ENCODE measurements around the gene SPAST. TPM values are rescaled to one million over a fixed set of nuclear protein-coding genes. Genes with fewer than 3 reads are reported as not detected.
A peak's percentile ranks its signal among the peaks of the same experiment; 100 is the strongest.
"Not testable (repeated sequence)": the region's sequence is repeated elsewhere in the genome, so short reads cannot be mapped to it uniquely, and the experiment has no call there.

The SPAST gene
- total RNA-seq, 1 experiment from 2014 or later, result 18.5 TPM

DNA sequence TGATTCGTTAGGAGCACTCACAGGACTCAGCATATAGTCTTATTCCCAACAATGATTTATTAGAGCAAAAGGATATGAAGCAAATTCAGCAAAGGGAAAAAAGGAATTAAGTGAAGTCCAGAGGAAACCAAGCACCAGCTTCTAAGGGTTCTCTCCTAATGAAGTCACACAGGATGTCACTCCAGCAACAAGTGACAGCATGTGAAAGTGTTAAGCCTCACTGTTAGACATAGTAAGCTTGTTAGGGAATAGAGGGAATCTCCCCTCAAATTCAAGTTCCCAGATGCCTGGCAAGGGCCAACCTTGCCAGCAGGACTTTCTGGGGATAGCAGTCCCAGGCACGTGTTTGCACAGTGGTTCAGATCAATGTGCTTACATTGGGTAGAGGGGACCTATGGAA, 97.9 kb downstream of the SPAST start:
- TF ChIP-seq, protein P1, sequence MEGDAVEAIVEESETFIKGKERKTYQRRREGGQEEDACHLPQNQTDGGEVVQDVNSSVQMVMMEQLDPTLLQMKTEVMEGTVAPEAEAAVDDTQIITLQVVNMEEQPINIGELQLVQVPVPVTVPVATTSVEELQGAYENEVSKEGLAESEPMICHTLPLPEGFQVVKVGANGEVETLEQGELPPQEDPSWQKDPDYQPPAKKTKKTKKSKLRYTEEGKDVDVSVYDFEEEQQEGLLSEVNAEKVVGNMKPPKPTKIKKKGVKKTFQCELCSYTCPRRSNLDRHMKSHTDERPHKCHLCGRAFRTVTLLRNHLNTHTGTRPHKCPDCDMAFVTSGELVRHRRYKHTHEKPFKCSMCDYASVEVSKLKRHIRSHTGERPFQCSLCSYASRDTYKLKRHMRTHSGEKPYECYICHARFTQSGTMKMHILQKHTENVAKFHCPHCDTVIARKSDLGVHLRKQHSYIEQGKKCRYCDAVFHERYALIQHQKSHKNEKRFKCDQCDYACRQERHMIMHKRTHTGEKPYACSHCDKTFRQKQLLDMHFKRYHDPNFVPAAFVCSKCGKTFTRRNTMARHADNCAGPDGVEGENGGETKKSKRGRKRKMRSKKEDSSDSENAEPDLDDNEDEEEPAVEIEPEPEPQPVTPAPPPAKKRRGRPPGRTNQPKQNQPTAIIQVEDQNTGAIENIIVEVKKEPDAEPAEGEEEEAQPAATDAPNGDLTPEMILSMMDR (IDR thresholded peaks at IDR 0.05; ENCODE audit: unreplicated experiment), result no peak
- Mint-ChIP-seq H3K4me1 (ENCODE audit: low read depth, unreplicated experiment) (peaks cover 5% of the 10 kb centered on the region), H3K36me3 (ENCODE audit: insufficient read depth, unreplicated experiment) (peaks cover 26% of the 10 kb centered on the region), H3K9me3 (ENCODE audit: low read depth, unreplicated experiment) (peaks cover 2% of the 10 kb centered on the region), H3K4me3 (ENCODE audit: low read depth, unreplicated experiment) (no peak overlapping the region), H3K27me3 (ENCODE audit: unreplicated experiment) (no peaks in the 10 kb centered on the region), H3K27ac (ENCODE audit: unreplicated experiment) (no peak overlapping the region)
- BruUV-seq (replicated peaks), result no TSS peak
- no peak for DNase-seq
- CTCF ChIA-PET, result no interaction called here
- intact Hi-C loops (cut with micrococcal nuclease; ENCODE audit: unreplicated experiment), result no loop called here

DNA sequence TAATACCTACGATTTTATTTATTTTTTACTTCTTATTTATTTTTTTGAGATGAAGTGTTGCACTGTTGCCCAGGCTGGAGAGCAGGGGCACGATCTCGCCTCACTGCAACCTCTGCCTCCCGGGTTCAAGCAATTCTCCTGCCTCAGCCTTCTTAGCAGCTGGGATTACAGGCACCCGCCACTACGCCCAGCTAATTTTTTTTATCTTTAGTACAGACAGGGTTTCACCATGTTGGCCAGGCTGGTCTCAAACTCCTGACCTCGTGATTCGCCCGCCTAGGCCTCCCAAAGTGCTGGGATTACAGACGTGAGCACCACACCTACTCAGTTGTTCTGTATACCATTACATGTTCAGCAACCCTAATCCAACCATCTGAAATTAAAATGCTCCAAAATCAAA, 100.9 kb downstream of the SPAST start:
- H3K27me3 Mint-ChIP-seq (ENCODE audit: unreplicated experiment); CTCF ChIA-PET; DNase-seq; intact Hi-C loops (cut with micrococcal nuclease; ENCODE audit: unreplicated experiment); H3K9me3 Mint-ChIP-seq (ENCODE audit: low read depth, unreplicated experiment); BruUV-seq (replicated peaks): not testable (repeated sequence)
- peak overlapping the region; percentile 99 for H3K27ac Mint-ChIP-seq (ENCODE audit: unreplicated experiment)
- H3K36me3 Mint-ChIP-seq (ENCODE audit: insufficient read depth, unreplicated experiment), result peaks cover 31% of the 10 kb centered on the region
- H3K4me1 Mint-ChIP-seq (ENCODE audit: low read depth, unreplicated experiment), result peaks cover 14% of the 10 kb centered on the region
- H3K4me3 Mint-ChIP-seq (ENCODE audit: low read depth, unreplicated experiment), result peak overlapping the region; percentile 93

DNA sequence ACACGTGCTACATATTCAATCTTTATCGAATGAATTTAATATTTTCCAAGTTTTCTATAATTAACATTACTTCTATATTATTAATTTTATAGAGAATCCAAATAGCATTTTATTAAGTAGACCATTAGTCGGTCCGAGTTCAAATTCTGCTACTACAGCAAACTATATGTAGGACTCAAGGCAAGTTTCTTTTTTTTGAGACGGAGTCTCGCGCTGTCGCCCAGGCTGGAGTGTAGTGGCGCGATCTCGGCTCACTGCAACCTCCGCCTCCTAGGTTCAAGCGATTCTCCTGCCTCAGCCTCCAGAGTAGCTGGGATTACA, 101.6 kb downstream of the SPAST start:
- peaks cover 31% of the 10 kb centered on the region for H3K36me3 Mint-ChIP-seq (ENCODE audit: insufficient read depth, unreplicated experiment)
- peak overlapping the region; percentile 93 for H3K4me3 Mint-ChIP-seq (ENCODE audit: low read depth, unreplicated experiment)
- DNase-seq; H3K9me3 Mint-ChIP-seq (ENCODE audit: low read depth, unreplicated experiment); intact Hi-C loops (cut with micrococcal nuclease; ENCODE audit: unreplicated experiment); H3K27me3 Mint-ChIP-seq (ENCODE audit: unreplicated experiment); BruUV-seq (replicated peaks): not testable (repeated sequence)
- H3K27ac Mint-ChIP-seq (ENCODE audit: unreplicated experiment), result peak overlapping the region; percentile 99
- CTCF ChIA-PET, result interaction anchor here (0.9 to 1.5 kb wide), 2 partner anchors 101 to 489 kb away, joined by 6 to 9 read pairs; partner anchors contain the start of gene SPAST
- peaks cover 14% of the 10 kb centered on the region for H3K4me1 Mint-ChIP-seq (ENCODE audit: low read depth, unreplicated experiment)

DNA sequence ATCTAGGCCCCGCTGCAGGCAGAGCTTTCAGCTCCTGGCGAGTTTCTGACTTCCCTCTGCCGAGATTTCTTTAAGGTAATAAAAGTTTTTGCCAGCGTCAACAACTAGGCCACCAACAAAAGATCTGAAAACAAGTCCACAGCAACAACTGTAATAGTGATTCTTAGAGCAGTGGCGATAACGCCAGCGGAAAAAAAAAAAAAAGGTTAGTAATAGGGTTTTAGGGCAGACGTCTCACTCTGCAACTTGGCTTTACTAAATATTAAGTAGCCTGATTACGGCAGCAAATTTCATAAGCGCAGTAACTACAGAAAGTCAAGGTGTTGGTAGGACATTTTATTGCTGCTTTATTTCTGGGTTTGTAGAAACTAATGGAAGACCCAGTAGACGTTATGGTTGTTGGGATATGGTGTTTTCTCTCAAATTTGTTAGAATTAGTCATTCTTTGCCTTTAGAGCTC, 102.8 kb downstream of the SPAST start:
- CTCF ChIA-PET, result interaction anchor here (0.5 to 1.5 kb wide), 4 partner anchors 48 to 490 kb away, joined by 3 to 9 read pairs (median 4); partner anchors contain the start of gene SPAST
- H3K4me3 Mint-ChIP-seq (ENCODE audit: low read depth, unreplicated experiment), result peak overlapping the region; percentile 93
- H3K36me3 Mint-ChIP-seq (ENCODE audit: insufficient read depth, unreplicated experiment), result peaks cover 31% of the 10 kb centered on the region
- H3K4me1 Mint-ChIP-seq (ENCODE audit: low read depth, unreplicated experiment), result peaks cover 14% of the 10 kb centered on the region
- BruUV-seq (replicated peaks), result no TSS peak
- H3K27ac Mint-ChIP-seq (ENCODE audit: unreplicated experiment), result peak overlapping the region; percentile 99
- intact Hi-C loops (cut with micrococcal nuclease; ENCODE audit: unreplicated experiment), result no loop called here
- H3K27me3 Mint-ChIP-seq (ENCODE audit: unreplicated experiment), result no peaks in the 10 kb centered on the region
- no peaks in the 10 kb centered on the region for H3K9me3 Mint-ChIP-seq (ENCODE audit: low read depth, unreplicated experiment)
- TF ChIP-seq, protein P1 (IDR thresholded peaks at IDR 0.05; ENCODE audit: unreplicated experiment), result no peak
- DNase-seq, result no peak

DNA sequence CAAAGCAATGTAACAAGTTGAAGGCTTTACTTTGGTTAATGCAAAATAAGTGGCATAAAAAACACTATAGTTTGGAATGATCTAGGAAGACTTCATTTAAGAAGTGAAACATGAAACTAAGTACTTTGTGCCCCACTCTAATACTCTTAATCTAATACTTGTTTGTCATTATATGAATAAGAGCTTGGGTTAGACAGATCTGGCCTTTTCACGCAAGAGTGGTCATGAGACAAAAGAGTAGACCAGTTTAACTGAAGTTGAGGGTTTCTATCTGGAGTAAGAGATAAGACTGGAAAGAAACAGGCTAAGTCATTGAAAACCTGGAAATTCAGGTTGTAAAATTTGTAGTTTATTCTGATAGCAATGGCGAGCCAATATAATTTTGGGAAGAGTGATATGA, 105.2 kb downstream of the SPAST start:
- TF ChIP-seq, protein P1 (IDR thresholded peaks at IDR 0.05; ENCODE audit: unreplicated experiment), result no peak
- no peak for DNase-seq
- H3K36me3 Mint-ChIP-seq (ENCODE audit: insufficient read depth, unreplicated experiment), result peaks cover 41% of the 10 kb centered on the region
- H3K9me3 Mint-ChIP-seq (ENCODE audit: low read depth, unreplicated experiment), result no peaks in the 10 kb centered on the region
- no TSS peak for BruUV-seq (replicated peaks)
- no peaks in the 10 kb centered on the region for H3K27me3 Mint-ChIP-seq (ENCODE audit: unreplicated experiment)
- CTCF ChIA-PET, result no interaction called here
- H3K4me3 Mint-ChIP-seq (ENCODE audit: low read depth, unreplicated experiment), result no peak overlapping the region
- H3K27ac Mint-ChIP-seq (ENCODE audit: unreplicated experiment), result no peak overlapping the region
- intact Hi-C loops (cut with micrococcal nuclease; ENCODE audit: unreplicated experiment), result no loop called here
- peaks cover 26% of the 10 kb centered on the region for H3K4me1 Mint-ChIP-seq (ENCODE audit: low read depth, unreplicated experiment)

All from Calu3 (cell line).